Measurements from ENCODE around the gene SLC49A4.

The SLC49A4 gene

GRCh38 chr3:122903171-122903570 lies 108.3 kb downstream of the SLC49A4 start:
- DNase-seq (ENCODE audit: low read depth, low spot score): no peak

DNA sequence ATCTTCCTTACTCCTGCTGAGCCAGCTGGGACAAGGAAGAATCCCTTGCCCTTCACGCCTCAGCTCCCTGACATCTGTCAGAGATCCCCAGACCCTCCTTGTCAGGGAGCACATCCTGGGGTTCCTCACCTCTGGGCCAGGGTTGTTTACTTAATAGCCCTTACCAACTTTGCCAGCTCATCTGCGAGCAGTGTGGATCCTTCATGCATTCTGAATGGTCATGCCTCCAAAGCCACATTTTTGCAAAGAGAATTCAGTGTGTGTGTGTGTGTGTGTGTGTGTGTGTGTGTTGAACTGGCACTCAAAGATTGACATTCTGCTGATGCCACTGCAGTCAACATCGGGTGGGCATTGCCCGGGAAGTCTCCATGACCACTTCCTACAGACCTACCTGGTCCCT lies 112.6 kb downstream of the SLC49A4 start:
- no peak for DNase-seq (ENCODE audit: low read depth, low spot score)

DNA sequence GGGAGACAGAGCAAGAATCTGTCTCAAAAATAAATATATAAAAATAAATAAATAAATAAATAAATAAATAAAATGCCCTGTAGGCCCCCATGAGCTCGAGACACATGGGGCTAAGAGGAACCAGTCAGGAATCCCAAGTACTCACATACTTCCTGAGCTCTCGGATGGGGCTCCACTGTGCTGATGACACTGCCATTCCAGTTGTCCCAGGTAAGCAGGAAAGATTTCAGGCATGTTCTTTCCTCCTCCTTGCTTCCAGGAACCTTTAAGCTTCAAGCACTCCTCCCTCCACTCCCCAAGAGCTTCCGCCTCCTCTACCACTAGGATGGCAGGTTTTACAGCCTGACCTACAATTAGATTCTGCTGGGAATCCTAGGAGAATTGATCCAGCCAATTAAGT lies 113.4 kb downstream of the SLC49A4 start:
- no peak for DNase-seq (ENCODE audit: low read depth, low spot score)

- DNase-seq (ENCODE audit: low read depth, low spot score): no peak
These were observed 117.0 kb downstream of the SLC49A4 start for GRCh38 chr3:122911901-122912300.

DNA sequence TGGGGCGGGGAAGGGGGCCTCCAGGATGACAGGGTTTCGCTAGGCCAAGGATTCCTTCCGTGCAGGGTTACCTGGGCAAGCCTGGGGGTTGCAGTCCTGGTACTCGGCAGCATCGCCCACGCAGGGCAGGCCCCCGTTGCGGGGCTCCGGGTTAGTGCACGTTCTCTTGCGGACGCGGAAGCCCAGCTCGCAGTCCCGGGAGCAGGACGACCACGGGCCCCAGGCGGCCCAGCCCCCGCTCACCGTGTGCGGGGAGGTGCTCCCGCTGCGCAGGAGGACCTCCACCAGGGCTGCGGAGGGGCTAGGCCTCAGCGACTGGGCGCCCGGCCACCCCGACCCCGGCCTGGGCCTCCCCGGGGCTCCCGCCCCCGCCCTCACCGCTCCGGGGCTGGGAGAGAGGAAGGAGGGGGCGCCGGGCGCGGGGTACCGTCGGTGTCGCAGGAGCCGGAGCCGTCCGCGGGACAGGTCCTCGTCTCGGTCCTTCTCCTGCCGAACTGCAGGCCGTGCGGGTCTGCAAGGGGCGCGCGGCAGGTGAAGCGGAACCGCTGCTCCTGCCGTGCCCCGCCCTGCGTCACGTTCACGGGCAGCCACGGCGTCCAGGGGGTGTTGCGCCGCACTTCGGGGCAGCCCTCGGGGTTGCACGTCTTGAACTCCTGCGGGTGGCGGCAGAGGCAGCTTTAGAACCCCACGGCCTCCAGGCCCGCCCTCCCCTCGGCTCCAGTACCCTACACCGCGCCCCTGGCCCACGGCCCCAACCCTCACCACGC lies 118.1 kb downstream of the SLC49A4 start:
- no peak for DNase-seq (ENCODE audit: low read depth, low spot score)

GRCh38 chr3:122913539-122914100 lies 118.8 kb downstream of the SLC49A4 start:
- DNase-seq (ENCODE audit: low read depth, low spot score): no peak

DNA sequence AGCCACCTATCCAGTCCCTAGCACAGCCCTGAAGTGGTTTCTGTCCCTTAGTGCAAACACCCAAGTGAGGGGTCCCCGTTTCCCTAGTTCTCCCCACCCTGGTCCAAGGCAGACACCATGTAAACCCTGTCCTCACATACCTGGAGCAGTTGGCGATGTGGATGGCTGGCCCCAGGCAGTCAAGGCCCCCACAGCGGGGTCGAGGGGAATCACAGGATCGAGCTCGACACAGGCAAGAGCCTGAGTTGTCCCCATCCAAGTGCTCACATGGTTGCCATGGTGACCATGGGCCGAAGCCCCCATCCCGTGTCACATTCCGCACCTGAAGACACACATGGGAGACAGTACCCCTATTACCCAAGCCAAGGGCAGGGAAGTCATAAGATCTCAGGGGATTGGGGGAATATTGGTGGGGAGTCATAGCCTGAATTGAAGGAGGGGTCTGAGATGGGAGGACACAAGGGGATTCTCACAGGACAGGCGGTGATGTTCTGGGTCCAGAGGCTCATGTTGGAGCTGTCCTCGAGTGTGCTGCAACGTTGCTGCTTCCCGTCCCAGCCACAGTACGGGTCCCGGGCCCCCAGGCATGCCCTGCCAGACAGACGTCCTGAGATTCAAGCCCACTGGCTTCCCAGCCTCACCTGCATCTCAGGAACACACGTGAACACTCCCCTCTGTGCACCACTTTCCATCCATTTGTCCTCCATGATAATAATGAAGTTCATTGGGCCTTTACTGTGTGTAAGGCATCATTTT lies 120.6 kb downstream of the SLC49A4 start:
- no peak for DNase-seq (ENCODE audit: low read depth, low spot score)

DNA sequence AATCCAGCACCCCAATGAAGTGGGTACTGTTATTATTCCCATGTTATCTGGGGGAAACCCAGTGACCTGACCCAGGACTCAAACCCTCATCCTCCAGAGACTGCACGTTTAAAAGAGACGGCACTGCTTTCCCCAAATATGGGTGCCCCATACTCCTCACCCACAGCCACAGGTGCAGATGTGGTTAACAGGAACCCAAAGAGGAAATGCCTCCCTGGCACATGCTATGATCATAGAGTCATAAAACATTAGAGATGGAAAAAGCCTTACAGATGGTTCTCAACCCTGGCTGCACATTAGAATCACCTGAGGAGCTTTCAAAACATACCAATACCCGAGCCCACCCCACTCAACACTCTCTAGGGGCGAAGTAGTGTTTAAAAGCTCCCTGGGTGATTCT lies 121.2 kb downstream of the SLC49A4 start:
- DNase-seq (ENCODE audit: low read depth, low spot score): no peak

- DNase-seq (ENCODE audit: low read depth, low spot score): no peak
These were observed 121.7 kb downstream of the SLC49A4 start for GRCh38 chr3:122916580-122916979.

- no peak for DNase-seq (ENCODE audit: low read depth, low spot score)
These were observed 122.5 kb downstream of the SLC49A4 start for GRCh38 chr3:122917412-122917811.

GRCh38 chr3:122918576-122919290 lies 123.9 kb downstream of the SLC49A4 start:
- no peak for DNase-seq (ENCODE audit: low read depth, low spot score)

DNA sequence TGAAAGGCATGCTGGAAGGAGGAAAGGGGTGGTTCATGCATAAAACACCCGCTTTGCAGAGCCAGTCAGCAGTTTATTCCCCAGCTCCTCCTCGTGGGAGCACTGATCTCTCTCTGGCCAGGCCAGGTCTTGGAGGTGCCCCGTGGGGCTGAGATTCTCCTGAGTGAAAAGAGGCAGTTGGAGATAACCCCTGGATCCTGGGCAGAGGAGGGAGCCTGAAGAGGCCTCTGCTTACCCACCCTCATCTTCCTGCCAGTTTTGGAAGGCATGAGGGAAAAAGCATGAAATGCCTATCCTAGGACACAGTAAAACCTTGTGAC lies 124.4 kb downstream of the SLC49A4 start:
- DNase-seq (ENCODE audit: low read depth, low spot score): no peak

- no peak for DNase-seq (ENCODE audit: low read depth, low spot score)
These were observed 126.1 kb downstream of the SLC49A4 start for GRCh38 chr3:122920986-122921385.

- DNase-seq (ENCODE audit: low read depth, low spot score): no peak
These were observed 127.2 kb downstream of the SLC49A4 start for GRCh38 chr3:122921791-122922651.

GRCh38 chr3:122923611-122924010 lies 128.7 kb downstream of the SLC49A4 start:
- DNase-seq (ENCODE audit: low read depth, low spot score): no peak

- DNase-seq (ENCODE audit: low read depth, low spot score): no peak
These were observed 129.2 kb downstream of the SLC49A4 start for GRCh38 chr3:122924056-122924455.

DNA sequence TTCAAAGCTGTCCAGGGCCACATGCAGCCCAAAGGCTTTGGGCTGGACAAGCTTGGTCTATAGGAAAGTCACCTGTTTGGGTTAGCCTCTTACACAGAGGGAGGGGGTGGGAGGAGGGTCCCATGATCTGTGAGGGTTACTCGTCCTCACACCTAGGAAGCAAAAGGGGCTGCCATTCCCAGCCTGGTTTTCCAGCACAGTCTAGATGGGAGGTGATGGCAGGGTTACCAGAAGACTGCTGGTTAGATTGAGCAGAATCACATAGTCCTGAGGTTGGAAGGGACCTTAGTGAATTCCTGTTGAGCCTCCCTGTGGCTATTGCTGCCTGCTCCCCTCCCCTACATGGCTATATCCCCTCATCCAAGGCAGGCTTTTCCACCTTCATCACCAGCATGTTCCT lies 130.9 kb downstream of the SLC49A4 start:
- no peak for DNase-seq (ENCODE audit: low read depth, low spot score)

- DNase-seq (ENCODE audit: low read depth, low spot score): no peak
These were observed 131.5 kb downstream of the SLC49A4 start for GRCh38 chr3:122926322-122926721.

- no peak for DNase-seq (ENCODE audit: low read depth, low spot score)
These were observed 131.9 kb downstream of the SLC49A4 start for GRCh38 chr3:122926811-122927210.

- no peak for DNase-seq (ENCODE audit: low read depth, low spot score)
These were observed 132.9 kb downstream of the SLC49A4 start for GRCh38 chr3:122927726-122928125.
